Tibial nerve (tissue), 4 donors: ENCODE results near the gene CD48. TPM values are rescaled to one million over a fixed set of nuclear protein-coding genes. Genes with fewer than 3 reads are reported as not detected.

ENCODE experiments used
- DNase-seq, 2 donors: peaks; one replicate each; pipeline ENCODE4 v3.0.0-alpha.2; 2019; ENCODE audit warnings: low spot score in 2 of 2
- H3K27ac ChIP-seq, 4 donors: fragments of 200-600 bp; sonication (generic) in 3 of 4; one replicate each; pipeline ENCODE4 v1.5.1; 2017 to 2019; ENCODE audit warnings: mild to moderate bottlenecking in 1 of 4
- H3K27me3 ChIP-seq, 2 donors: fragments of 200-600 bp; sonication (generic) in 1 of 2; one replicate each; pipeline versions ENCODE4 v1.5.1 to v1.6.0; 2017 to 2019
- H3K36me3 ChIP-seq, 3 donors: fragments of 200-600 bp; sonication (generic); one replicate each; pipeline ENCODE4 v1.5.1; 2018 to 2019
- H3K4me1 ChIP-seq, 4 donors: fragments of 200-600 bp; sonication (generic) in 3 of 4; one replicate each; pipeline ENCODE4 v1.5.1; 2017 to 2019
- H3K4me3 ChIP-seq, 4 donors: fragments of 200-600 bp; sonication (generic) in 3 of 4; one replicate each; pipeline ENCODE4 v1.5.1; 2017 to 2019; ENCODE audit warnings: mild to moderate bottlenecking in 1 of 4, moderate library complexity in 1 of 4
- H3K9me3 ChIP-seq, 4 donors: fragments of 200-600 bp; sonication (generic) in 3 of 4; one replicate each; pipeline ENCODE4 v1.5.1; 2017 to 2019
- EP300 ChIP-seq, 2 donors: sonication (generic); formaldehyde crosslinking; IDR thresholded peaks; one replicate each; pipeline ENCODE4 v1.6.1; 2017; ENCODE audit warnings: antibody characterized with exemption in 2 of 2, mild to moderate bottlenecking in 1 of 2
- POLR2A ChIP-seq, 2 donors: fragments of 450-650 bp; IDR thresholded peaks; one replicate each; pipeline ENCODE4 v1.6.1; 2017; ENCODE audit warnings: antibody characterized with exemption in 2 of 2, mild to moderate bottlenecking in 2 of 2, moderate library complexity in 2 of 2
- WGBS, 2 donors: methylation state at CpG; one replicate each; pipeline ENCODE4 v1.1.5; 2018; 5-methylcytosine and 5-hydroxymethylcytosine counted together
- total RNA-seq, 4 donors: library from RNA; depleted of rRNA; stranded (reverse); fragments of >200 nt; gene quantifications; one replicate each; pipeline ENCODE4 v1.1.0, GENCODE V29; 2016
- TF ChIP-seq, protein P1 (sequence below), 5 experiments: fragments of 200-600 bp in 3 of 5; fragments of 450-650 bp in 2 of 5; sonication (generic) in 3 of 5; IDR thresholded peaks; one replicate each; pipeline ENCODE4 v1.5.1; 2016 to 2019; ENCODE audit warnings: antibody characterized with exemption in 5 of 5, mild to moderate bottlenecking in 3 of 5, moderate library complexity in 2 of 5

The CD48 gene
- total RNA-seq, 4 donors from 2014 or later: 1.5 to 5.9 (median 2.0) TPM

DNA sequence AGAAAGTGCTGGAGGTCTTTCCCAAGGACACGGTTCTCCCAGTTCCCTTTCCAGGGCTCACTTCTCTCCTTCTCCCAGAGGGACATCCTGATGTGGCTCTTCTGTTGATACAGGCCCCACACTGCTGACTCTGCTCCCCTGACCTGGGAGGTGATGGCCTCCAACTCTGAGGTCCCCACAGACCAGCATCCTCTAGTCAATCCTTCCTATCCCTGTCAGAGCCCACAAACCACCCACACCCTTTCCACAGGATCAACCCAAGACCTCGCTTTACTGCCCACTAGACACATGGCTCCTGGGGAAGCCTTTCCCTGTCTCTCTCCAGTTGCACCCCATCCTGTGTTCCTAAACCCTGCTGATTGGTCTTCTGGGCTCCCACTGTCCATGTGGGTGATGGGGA is 39.0 kb upstream of the CD48 start:
- Histone ChIP-seq H3K36me3 (no peaks in the 10 kb centered on the region), H3K4me1 (no peaks in the 10 kb centered on the region), H3K4me3 (no peak overlapping the region), H3K27ac (no peak overlapping the region), H3K27me3 (no peaks in the 10 kb centered on the region), H3K9me3 (no peaks in the 10 kb centered on the region)
- 78 to 93% methylated on average over 2 of the region's 2 CpGs for WGBS, 2 donors
- no peak for DNase-seq
- TF ChIP-seq POLR2A (IDR thresholded peaks at IDR 0.05) (no peak), EP300 (IDR thresholded peaks at IDR 0.05) (no peak)
- TF ChIP-seq, protein P1, sequence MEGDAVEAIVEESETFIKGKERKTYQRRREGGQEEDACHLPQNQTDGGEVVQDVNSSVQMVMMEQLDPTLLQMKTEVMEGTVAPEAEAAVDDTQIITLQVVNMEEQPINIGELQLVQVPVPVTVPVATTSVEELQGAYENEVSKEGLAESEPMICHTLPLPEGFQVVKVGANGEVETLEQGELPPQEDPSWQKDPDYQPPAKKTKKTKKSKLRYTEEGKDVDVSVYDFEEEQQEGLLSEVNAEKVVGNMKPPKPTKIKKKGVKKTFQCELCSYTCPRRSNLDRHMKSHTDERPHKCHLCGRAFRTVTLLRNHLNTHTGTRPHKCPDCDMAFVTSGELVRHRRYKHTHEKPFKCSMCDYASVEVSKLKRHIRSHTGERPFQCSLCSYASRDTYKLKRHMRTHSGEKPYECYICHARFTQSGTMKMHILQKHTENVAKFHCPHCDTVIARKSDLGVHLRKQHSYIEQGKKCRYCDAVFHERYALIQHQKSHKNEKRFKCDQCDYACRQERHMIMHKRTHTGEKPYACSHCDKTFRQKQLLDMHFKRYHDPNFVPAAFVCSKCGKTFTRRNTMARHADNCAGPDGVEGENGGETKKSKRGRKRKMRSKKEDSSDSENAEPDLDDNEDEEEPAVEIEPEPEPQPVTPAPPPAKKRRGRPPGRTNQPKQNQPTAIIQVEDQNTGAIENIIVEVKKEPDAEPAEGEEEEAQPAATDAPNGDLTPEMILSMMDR (IDR thresholded peaks at IDR 0.05): no peak

DNA sequence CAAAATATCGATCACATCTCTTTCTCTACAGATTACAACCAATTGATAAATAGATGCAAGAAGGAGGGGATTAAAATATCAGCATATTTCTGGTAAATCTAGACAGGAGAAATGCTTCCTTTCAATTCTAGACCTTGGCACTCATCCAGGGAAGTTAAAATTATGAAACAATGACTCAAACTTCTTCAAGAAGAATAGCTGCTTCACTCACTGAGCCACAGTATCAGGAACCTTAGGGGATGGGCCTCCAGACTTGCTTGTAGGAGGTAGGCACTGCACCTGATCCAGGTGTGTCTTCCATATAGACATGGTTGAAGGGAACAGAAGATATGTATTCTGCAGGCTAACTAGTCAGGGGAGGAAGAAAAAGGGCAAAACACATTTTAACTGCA is 37.3 kb upstream of the CD48 start:
- Histone ChIP-seq H3K36me3 (no peaks in the 10 kb centered on the region), H3K4me3 (no peak overlapping the region), H3K9me3 (no peaks in the 10 kb centered on the region), H3K27ac (no peak overlapping the region), H3K27me3 (no peaks in the 10 kb centered on the region), H3K4me1 (no peaks in the 10 kb centered on the region)
- 97 to 98% methylated on average over 1 of the region's 1 CpG for WGBS, 2 donors
- TF ChIP-seq, protein P1 (IDR thresholded peaks at IDR 0.05): no peak
- TF ChIP-seq POLR2A (IDR thresholded peaks at IDR 0.05): no peak
- no peak for TF ChIP-seq EP300 (IDR thresholded peaks at IDR 0.05)
- DNase-seq: no peak

DNA sequence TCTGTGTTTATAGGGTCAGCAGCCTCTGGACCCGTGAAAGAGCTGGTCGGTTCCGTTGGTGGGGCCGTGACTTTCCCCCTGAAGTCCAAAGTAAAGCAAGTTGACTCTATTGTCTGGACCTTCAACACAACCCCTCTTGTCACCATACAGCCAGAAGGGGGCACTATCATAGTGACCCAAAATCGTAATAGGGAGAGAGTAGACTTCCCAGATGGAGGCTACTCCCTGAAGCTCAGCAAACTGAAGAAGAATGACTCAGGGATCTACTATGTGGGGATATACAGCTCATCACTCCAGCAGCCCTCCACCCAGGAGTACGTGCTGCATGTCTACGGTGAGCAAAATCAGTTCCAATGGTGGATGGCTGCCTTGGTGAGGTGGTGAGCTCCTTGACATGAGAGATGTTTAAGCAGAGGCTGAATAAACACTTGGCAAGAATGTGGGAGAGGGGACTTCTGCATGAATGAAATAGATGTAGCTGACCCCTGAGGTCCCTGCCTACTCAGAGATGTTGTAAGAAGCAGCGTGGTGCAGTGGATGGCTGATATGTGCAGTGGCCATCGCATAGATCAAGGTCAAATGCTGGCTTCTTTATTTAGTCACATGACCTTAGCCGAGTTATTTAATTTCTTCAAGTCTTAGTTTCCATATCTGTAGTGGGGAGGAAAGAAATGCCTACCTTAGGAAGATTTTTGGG is 36.7 kb upstream of the CD48 start:
- TF ChIP-seq, protein P1 (IDR thresholded peaks at IDR 0.05): no peak
- TF ChIP-seq POLR2A (IDR thresholded peaks at IDR 0.05) (no peak), EP300 (IDR thresholded peaks at IDR 0.05) (no peak)
- H3K9me3 ChIP-seq: no peaks in the 10 kb centered on the region
- H3K27ac ChIP-seq: no peak overlapping the region
- WGBS, 2 donors: 86 to 87% methylated on average over 10 of the region's 10 CpGs
- no peaks in the 10 kb centered on the region for H3K4me1 ChIP-seq
- no peak overlapping the region for H3K4me3 ChIP-seq
- no peak for DNase-seq
- no peaks in the 10 kb centered on the region for H3K36me3 ChIP-seq
- no peaks in the 10 kb centered on the region for H3K27me3 ChIP-seq

DNA sequence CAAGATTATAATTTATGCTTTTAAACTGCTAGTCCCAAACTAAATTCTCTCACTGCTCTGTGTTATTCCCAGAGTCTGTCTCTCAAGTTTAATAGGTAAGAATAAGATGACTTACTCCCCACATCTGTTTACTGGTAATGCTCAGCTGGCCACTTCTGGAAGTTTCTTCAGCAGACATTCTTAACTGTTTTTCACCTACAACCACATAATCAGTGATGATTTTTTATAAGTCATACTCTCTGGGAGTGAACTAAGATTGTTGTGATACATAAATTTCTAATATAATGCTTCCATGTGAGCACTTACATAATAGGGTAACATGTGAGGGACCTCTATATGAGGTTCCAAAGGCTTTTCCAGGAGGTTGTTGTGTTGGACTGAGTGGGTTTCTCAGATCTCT is 36.1 kb upstream of the CD48 start:
- Histone ChIP-seq H3K27ac (no peak overlapping the region), H3K27me3 (no peaks in the 10 kb centered on the region), H3K36me3 (no peaks in the 10 kb centered on the region), H3K9me3 (no peaks in the 10 kb centered on the region), H3K4me3 (no peak overlapping the region), H3K4me1 (no peaks in the 10 kb centered on the region)
- no peak for DNase-seq
- TF ChIP-seq POLR2A (IDR thresholded peaks at IDR 0.05) (no peak), EP300 (IDR thresholded peaks at IDR 0.05) (no peak)
- TF ChIP-seq, protein P1 (IDR thresholded peaks at IDR 0.05): no peak

DNA sequence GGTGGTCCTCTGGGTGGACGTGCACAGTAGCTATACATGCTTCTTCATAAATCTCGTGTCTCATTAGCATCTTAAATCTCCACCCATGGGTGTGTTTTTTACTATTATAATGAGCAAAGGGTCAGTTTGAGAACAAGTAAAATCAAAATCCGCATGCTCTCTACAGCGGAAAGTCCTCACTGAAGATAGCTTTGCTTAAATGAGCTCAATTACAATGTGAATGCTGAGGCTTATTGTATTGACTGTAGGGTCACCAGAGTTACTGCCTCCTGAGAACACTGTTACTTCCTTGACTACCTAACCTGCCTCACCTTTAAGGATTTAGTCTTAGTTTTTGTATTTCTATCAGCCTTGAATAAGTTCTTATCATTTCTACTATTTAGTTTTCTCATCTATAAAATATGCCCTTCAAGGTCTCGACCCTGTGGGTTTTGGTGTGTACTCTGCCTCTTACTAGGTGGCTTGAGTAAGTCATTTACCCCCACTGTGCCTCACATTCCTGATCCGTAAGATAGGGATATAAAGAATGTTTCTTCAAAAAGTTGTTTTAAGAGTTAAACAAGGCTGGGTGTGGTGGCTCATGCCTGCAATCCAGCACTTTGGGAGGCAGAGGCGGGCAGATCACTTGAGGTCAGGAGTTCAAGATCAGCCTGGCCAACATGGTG is 35.3 kb upstream of the CD48 start:
- TF ChIP-seq, protein P1 (IDR thresholded peaks at IDR 0.05): no peak
- TF ChIP-seq EP300 (IDR thresholded peaks at IDR 0.05) (no peak), POLR2A (IDR thresholded peaks at IDR 0.05) (no peak)
- Histone ChIP-seq H3K4me3 (no peak overlapping the region), H3K9me3 (no peaks in the 10 kb centered on the region), H3K36me3 (no peaks in the 10 kb centered on the region), H3K4me1 (no peaks in the 10 kb centered on the region), H3K27me3 (no peaks in the 10 kb centered on the region), H3K27ac (no peak overlapping the region)
- DNase-seq: no peak
- 79 to 82% methylated on average over 7 of the region's 7 CpGs for WGBS, 2 donors
